PC-9 (cell line): ENCODE measurements around the gene ANKRD13B.

Source experiments
- CTCF ChIP-seq: fragments of 200-600 bp; sonication (generic); conservative IDR thresholded peaks from 2 replicates; pipeline ENCODE4 v1.6.1; 2017; ENCODE audit warnings: mixed run types, antibody characterized with exemption, mild to moderate bottlenecking, moderate library complexity
- EZH2 ChIP-seq: fragments of 200-600 bp; sonication (generic); IDR thresholded peaks from 2 replicates; pipeline ENCODE4 v1.8.0; 2017; ENCODE audit warnings: antibody characterized with exemption, low read depth

- TF ChIP-seq CTCF (no peak; the same call in 1 of the 2 replicates), EZH2 (no peak)
Observed at GRCh38 chr17:29593591-29594518, 923 bp downstream of the ANKRD13B start.
